Measurements from ENCODE around the gene PLPP1.

PLPP1 gene

GRCh38 chr5:55387865-55388264, 146.9 kb downstream of the PLPP1 start:
- CTCF ChIA-PET = interaction anchor here (0.5 kb wide), 1 partner anchor 58 kb away, joined by 5 read pairs; no protein-coding TSS in a partner anchor
- DNase-seq (ENCODE audit: extremely low spot score) = no peak
- TF ChIP-seq BHLHE40 (IDR thresholded peaks at IDR 0.05; ENCODE audit: borderline replicate concordance) (no peak), ARNT (IDR thresholded peaks at IDR 0.05) (no peak), FOXA1 (IDR thresholded peaks at IDR 0.05) (no peak), TARDBP (IDR thresholded peaks at IDR 0.05) (no peak), CTBP1 (IDR thresholded peaks at IDR 0.05; ENCODE audit: borderline replicate concordance) (no peak), SP1 (IDR thresholded peaks at IDR 0.05) (no peak)
- POLR2A ChIA-PET = no interaction called here

- CTCF ChIA-PET = no interaction called here
- no peak for DNase-seq (ENCODE audit: extremely low spot score)
- TF ChIP-seq ARNT (IDR thresholded peaks at IDR 0.05) (no peak), SP1 (IDR thresholded peaks at IDR 0.05) (no peak), ELF4 (IDR thresholded peaks at IDR 0.05) (no peak), BHLHE40 (IDR thresholded peaks at IDR 0.05; ENCODE audit: borderline replicate concordance) (no peak), SUZ12 (IDR thresholded peaks at IDR 0.05) (no peak)
- POLR2A ChIA-PET = no interaction called here
Measured at GRCh38 chr5:55386356-55386755, 148.4 kb downstream of the PLPP1 start.

DNA sequence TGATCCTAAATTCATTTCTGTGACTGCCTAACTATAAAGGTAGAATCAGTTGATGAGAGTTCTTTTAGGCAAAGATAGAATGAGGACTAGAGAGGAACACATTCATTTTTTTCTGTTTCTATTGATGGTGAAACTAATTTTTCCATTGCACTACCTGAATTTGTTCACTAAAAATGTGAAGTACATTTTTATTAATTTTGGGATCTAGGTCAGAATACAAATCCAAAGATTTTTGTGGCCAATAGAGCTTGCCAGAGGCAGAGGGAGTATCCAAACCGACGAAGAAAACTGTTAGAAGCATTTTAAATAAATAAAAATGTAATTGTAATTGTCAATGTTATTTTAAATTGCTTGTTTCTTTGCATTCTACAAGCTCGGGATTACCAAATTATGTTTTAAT, 148.9 kb downstream of the PLPP1 start:
- ChIA-PET POLR2A (no interaction called here), CTCF (no interaction called here)
- DNase-seq (ENCODE audit: extremely low spot score) = no peak
- no peak for TF ChIP-seq FOXM1 (IDR thresholded peaks at IDR 0.05; ENCODE audit: borderline replicate concordance)
- no peak for TF ChIP-seq SP1 (IDR thresholded peaks at IDR 0.05)
- TF ChIP-seq ELF4 (IDR thresholded peaks at IDR 0.05) = no peak
- no peak for TF ChIP-seq BHLHE40 (IDR thresholded peaks at IDR 0.05; ENCODE audit: borderline replicate concordance)
- TF ChIP-seq FOXA1 (IDR thresholded peaks at IDR 0.05) = no peak
- no peak for TF ChIP-seq TARDBP (IDR thresholded peaks at IDR 0.05)
- TF ChIP-seq FOXK2 (IDR thresholded peaks at IDR 0.05) = no peak
- no peak for TF ChIP-seq L3MBTL2 (conservative IDR thresholded peaks at IDR 0.05)

- TF ChIP-seq SP1 (IDR thresholded peaks at IDR 0.05) (no peak), PKNOX1 (IDR thresholded peaks at IDR 0.05) (no peak), ELF4 (IDR thresholded peaks at IDR 0.05) (no peak), L3MBTL2 (conservative IDR thresholded peaks at IDR 0.05) (no peak), BHLHE40 (IDR thresholded peaks at IDR 0.05; ENCODE audit: borderline replicate concordance) (no peak), ZNF384 (IDR thresholded peaks at IDR 0.05) (no peak), HDGF (IDR thresholded peaks at IDR 0.05; ENCODE audit: borderline replicate concordance) (no peak), FOXM1 (IDR thresholded peaks at IDR 0.05; ENCODE audit: borderline replicate concordance) (no peak), NFRKB (IDR thresholded peaks at IDR 0.05) (no peak)
- ChIA-PET CTCF (no interaction called here), POLR2A (no interaction called here)
Measured at GRCh38 chr5:55385227-55385626, 149.5 kb downstream of the PLPP1 start.

GRCh38 chr5:55384072-55384471, 150.7 kb downstream of the PLPP1 start:
- TF ChIP-seq CTBP1 (IDR thresholded peaks at IDR 0.05; ENCODE audit: borderline replicate concordance) (no peak), SUZ12 (IDR thresholded peaks at IDR 0.05) (no peak), LEF1 (IDR thresholded peaks at IDR 0.05; ENCODE audit: borderline replicate concordance) (no peak), HDGF (IDR thresholded peaks at IDR 0.05; ENCODE audit: borderline replicate concordance) (no peak), PKNOX1 (IDR thresholded peaks at IDR 0.05) (no peak), ARNT (IDR thresholded peaks at IDR 0.05) (no peak), TARDBP (IDR thresholded peaks at IDR 0.05) (no peak), FOXK2 (IDR thresholded peaks at IDR 0.05) (no peak), FOXA1 (IDR thresholded peaks at IDR 0.05) (no peak), FOXM1 (IDR thresholded peaks at IDR 0.05; ENCODE audit: borderline replicate concordance) (no peak), SP1 (IDR thresholded peaks at IDR 0.05) (no peak), L3MBTL2 (conservative IDR thresholded peaks at IDR 0.05) (no peak), BHLHE40 (IDR thresholded peaks at IDR 0.05; ENCODE audit: borderline replicate concordance) (no peak), ELF4 (IDR thresholded peaks at IDR 0.05) (no peak), NFRKB (IDR thresholded peaks at IDR 0.05) (no peak)
- CTCF ChIA-PET = no interaction called here
- no peak for DNase-seq (ENCODE audit: extremely low spot score)
- POLR2A ChIA-PET = no interaction called here

More at GRCh38 chr5:55385227-55385626, 149.5 kb downstream of the PLPP1 start:
- no peak for DNase-seq (ENCODE audit: extremely low spot score)

DNA sequence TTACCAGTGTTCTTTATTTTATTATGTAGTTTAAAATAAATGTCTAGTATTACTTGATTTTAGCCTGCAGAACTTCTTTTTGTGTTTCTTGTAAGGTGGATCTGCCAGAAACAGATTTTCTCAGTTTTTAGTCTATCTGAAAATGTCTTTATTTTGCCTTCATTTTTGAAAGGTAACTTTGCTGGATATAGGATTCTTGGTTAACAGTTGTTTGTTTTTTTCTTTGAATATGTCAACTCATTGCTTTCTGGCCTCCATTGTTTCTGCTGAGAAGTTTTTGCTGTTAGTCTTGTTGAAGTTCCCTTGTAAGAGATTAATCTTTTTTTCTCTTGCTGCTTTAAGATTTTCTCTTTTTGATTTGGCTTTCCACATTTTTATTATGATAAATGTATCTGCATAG, 151.5 kb downstream of the PLPP1 start:
- ChIA-PET POLR2A (no interaction called here), CTCF (no interaction called here)
- DNase-seq (ENCODE audit: extremely low spot score) = no peak
- TF ChIP-seq SUZ12 (IDR thresholded peaks at IDR 0.05) (no peak), ZNF384 (IDR thresholded peaks at IDR 0.05) (no peak), ARNT (IDR thresholded peaks at IDR 0.05) (no peak), L3MBTL2 (conservative IDR thresholded peaks at IDR 0.05) (no peak), SP1 (IDR thresholded peaks at IDR 0.05) (no peak), PKNOX1 (IDR thresholded peaks at IDR 0.05) (no peak), BHLHE40 (IDR thresholded peaks at IDR 0.05; ENCODE audit: borderline replicate concordance) (no peak), FOXA1 (IDR thresholded peaks at IDR 0.05) (no peak)

DNA sequence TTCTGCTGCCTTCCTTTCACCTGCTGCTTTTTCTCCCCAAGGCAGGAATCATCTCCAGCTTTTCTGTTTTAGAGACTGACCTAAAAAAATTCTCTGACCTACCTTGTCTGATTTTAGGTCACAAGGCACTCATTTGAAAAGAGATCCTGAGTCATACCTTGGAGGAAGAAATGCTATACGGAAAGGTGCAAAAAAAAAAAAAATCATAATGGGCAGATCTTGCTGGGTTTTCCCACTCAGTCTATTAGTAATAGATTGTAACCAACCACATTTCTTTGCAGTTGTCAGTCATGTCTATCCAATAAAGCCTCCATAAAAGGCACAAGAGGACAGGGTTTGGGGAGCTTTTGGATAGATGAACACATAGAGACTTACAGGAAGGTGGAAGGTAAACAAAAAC, 157.0 kb downstream of the PLPP1 start:
- ChIA-PET POLR2A (no interaction called here), CTCF (interaction anchor here (0.6 kb wide), 1 partner anchor 896 kb away, joined by 6 read pairs; no protein-coding TSS in a partner anchor)

More for the DNA sequence above, 157.0 kb downstream of the PLPP1 start:
- DNase-seq (ENCODE audit: extremely low spot score) = no peak
- no peak for TF ChIP-seq TARDBP (IDR thresholded peaks at IDR 0.05)
- no peak for TF ChIP-seq FOXA1 (IDR thresholded peaks at IDR 0.05)
- TF ChIP-seq L3MBTL2 (conservative IDR thresholded peaks at IDR 0.05) = no peak
